Activated naive CD4-positive, alpha-beta T cell treated with anti-CD3 and anti-CD28 coated beads, Interleukin-2, amount 50 U/mL, for 24 hours (primary cell): ENCODE data around the gene RAI1.
"Not testable (repeated sequence)": the region's sequence is repeated elsewhere in the genome, so short reads cannot be mapped to it uniquely, and the experiment has no call there.

ENCODE experiments used
- H3K27ac Mint-ChIP-seq: one replicate; pipeline ENCODE4 v1.8.0; 2021; ENCODE audit warnings: mild to moderate bottlenecking, mixed read lengths
- H3K27me3 Mint-ChIP-seq: one replicate; pipeline ENCODE4 v1.8.0; 2021; ENCODE audit warnings: mixed read lengths
- H3K36me3 Mint-ChIP-seq: one replicate; pipeline ENCODE4 v1.8.0; 2021; ENCODE audit warnings: mixed read lengths
- H3K4me1 Mint-ChIP-seq: one replicate; pipeline ENCODE4 v1.8.0; 2021; ENCODE audit warnings: mixed read lengths
- H3K4me3 Mint-ChIP-seq: one replicate; pipeline ENCODE4 v1.8.0; 2021; ENCODE audit warnings: mild to moderate bottlenecking, mixed read lengths
- H3K9me3 Mint-ChIP-seq: one replicate; pipeline ENCODE4 v1.8.0; 2021; ENCODE audit warnings: mixed read lengths

RAI1 gene

GRCh38 chr17:17801800-17802481 is 120.7 kb downstream of the RAI1 start:
- H3K27ac Mint-ChIP-seq: no peak overlapping the region
- no peaks in the 10 kb centered on the region for H3K4me1 Mint-ChIP-seq
- no peaks in the 10 kb centered on the region for H3K27me3 Mint-ChIP-seq
- no peaks in the 10 kb centered on the region for H3K9me3 Mint-ChIP-seq
- H3K4me3 Mint-ChIP-seq: no peak overlapping the region
- peaks cover 3% of the 10 kb centered on the region for H3K36me3 Mint-ChIP-seq

- Mint-ChIP-seq H3K9me3 (no peaks in the 10 kb centered on the region), H3K4me3 (no peak overlapping the region), H3K27me3 (no peaks in the 10 kb centered on the region), H3K4me1 (peaks cover 4% of the 10 kb centered on the region), H3K36me3 (peaks cover 5% of the 10 kb centered on the region), H3K27ac (no peak overlapping the region)
Measured at GRCh38 chr17:17804007-17804406, 122.7 kb downstream of the RAI1 start.

- no peaks in the 10 kb centered on the region for H3K9me3 Mint-ChIP-seq
- peaks cover 5% of the 10 kb centered on the region for H3K36me3 Mint-ChIP-seq
- no peak overlapping the region for H3K27ac Mint-ChIP-seq
- H3K4me3 Mint-ChIP-seq: no peak overlapping the region
- H3K4me1 Mint-ChIP-seq: peaks cover 4% of the 10 kb centered on the region
- H3K27me3 Mint-ChIP-seq: no peaks in the 10 kb centered on the region
Measured at GRCh38 chr17:17805575-17805974, 124.3 kb downstream of the RAI1 start.

DNA sequence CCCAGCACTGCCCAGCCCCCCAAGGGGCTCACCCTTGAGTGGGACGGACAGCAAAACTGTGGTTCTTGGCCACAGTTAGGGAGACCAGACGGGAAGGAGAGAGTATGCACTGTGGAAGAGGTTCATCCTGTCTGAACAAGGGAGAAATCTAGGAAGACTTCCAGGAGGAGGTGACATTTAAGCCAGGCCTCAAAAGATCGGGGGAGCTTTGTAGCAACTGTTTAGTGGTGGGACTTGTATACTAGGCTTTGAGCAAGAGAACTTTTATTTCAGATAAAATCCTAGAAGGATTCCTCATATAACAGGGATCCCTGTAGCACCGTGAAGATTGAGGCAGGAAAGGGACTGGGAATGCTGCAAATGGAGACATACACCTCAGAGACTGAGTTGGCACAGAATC is 124.8 kb downstream of the RAI1 start:
- Mint-ChIP-seq H3K27ac (no peak overlapping the region), H3K27me3 (no peaks in the 10 kb centered on the region), H3K4me1 (peaks cover 4% of the 10 kb centered on the region), H3K9me3 (no peaks in the 10 kb centered on the region), H3K36me3 (peaks cover 5% of the 10 kb centered on the region), H3K4me3 (no peak overlapping the region)

DNA sequence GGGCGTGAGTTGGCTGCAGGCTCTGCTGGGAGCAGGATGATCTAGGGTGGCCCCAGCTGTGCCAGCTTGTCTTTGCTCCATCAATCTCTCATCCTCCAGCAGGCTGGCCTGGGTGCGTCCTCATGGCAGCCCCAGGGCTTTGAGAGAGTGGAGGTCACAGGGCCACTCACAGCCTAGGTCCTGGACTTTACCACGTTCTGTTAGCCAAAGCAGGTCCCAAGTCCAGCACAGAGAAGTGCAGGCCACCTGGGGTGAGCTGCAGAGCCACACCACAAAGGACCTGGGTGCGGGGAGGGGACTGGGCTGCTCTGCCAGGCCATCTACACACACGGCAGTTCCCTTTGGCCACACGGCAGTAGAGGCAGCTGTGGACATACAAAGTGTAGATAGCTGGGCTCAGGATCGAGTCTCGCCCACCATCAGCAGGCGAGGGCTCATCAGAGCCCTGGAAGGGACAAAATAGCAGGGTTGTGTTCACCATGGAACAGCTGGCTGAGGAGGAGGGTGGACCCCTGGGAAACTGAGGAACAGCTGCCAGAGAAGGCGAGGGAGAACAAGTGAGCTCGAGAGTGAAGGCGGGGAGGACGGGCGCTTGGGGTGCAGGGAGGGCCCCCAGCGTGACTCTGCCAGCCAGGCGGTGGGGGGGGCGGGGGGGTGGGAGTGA is 125.5 kb downstream of the RAI1 start:
- Mint-ChIP-seq H3K27ac (no peak overlapping the region), H3K27me3 (no peaks in the 10 kb centered on the region), H3K9me3 (no peaks in the 10 kb centered on the region), H3K36me3 (peaks cover 5% of the 10 kb centered on the region), H3K4me1 (peaks cover 6% of the 10 kb centered on the region), H3K4me3 (no peak overlapping the region)

DNA sequence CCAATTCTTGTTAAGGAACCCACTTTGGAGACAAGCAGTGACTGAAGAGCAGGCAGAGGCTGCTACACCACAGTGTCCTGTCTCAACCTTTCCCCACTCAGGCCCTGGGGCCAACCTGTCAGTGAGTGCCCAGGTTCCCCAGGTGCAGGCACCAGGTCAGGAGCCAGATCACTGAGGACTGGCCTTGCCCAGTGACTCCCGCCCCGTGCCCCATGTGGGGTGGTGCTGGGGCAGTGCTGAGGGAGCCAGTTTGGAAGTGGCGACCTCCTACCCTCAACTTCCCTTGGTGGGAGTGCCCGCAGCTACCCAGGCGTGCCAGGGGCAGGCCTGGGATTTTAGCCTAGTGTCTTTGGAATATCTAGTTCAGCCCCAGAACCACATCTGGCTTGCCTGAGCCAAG is 126.2 kb downstream of the RAI1 start:
- Mint-ChIP-seq H3K27me3 (no peaks in the 10 kb centered on the region), H3K4me3 (no peak overlapping the region), H3K36me3 (peaks cover 5% of the 10 kb centered on the region), H3K9me3 (no peaks in the 10 kb centered on the region), H3K4me1 (peaks cover 11% of the 10 kb centered on the region), H3K27ac (no peak overlapping the region)

- H3K9me3 Mint-ChIP-seq, H3K27ac Mint-ChIP-seq, H3K27me3 Mint-ChIP-seq: not testable (repeated sequence)
Measured at GRCh38 chr17:17808200-17808599, 126.9 kb downstream of the RAI1 start.

DNA sequence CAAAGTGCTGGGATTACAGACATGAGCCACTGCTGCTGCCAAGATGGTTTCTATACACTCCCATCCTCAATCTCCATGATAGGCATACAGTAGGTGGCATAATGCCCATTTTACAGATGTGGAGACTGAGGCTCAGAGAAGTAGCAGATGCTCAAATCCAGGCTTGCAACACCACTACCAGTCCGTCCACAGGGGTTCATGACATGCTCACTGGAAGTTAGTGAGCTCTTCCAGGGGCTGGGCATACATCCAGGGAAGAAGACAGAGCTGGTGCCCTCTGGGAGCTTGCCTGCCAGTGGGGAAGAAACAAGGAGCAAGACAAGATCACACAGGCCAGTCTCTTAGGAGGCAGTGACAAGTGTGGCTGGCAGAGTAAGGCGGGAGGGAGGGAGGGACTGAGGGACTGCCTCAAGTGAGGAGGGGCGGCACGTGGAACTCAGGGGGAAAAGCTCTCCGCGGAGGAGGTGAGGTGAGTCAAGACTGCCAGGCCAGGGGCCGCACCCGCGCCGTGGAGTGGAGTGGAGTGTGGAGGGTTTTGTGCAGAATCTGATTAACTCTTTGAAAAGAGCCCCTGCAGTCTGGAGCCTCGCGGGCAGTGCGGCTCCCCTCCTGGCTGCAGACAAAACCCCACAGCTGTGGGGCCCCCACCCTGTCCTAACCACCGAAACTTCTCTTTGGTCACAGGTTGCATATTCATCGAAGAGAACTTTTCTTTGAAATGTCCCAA is 127.6 kb downstream of the RAI1 start:
- no peaks in the 10 kb centered on the region for H3K27me3 Mint-ChIP-seq
- H3K27ac Mint-ChIP-seq: peak overlapping the region; percentile 46
- H3K9me3 Mint-ChIP-seq: no peaks in the 10 kb centered on the region
- H3K4me3 Mint-ChIP-seq: no peak overlapping the region
- peaks cover 11% of the 10 kb centered on the region for H3K4me1 Mint-ChIP-seq
- peaks cover 4% of the 10 kb centered on the region for H3K36me3 Mint-ChIP-seq

More at GRCh38 chr17:17808200-17808599, 126.9 kb downstream of the RAI1 start:
- peaks cover 11% of the 10 kb centered on the region for H3K4me1 Mint-ChIP-seq
- not testable (repeated sequence) for H3K4me3 Mint-ChIP-seq, H3K36me3 Mint-ChIP-seq

DNA sequence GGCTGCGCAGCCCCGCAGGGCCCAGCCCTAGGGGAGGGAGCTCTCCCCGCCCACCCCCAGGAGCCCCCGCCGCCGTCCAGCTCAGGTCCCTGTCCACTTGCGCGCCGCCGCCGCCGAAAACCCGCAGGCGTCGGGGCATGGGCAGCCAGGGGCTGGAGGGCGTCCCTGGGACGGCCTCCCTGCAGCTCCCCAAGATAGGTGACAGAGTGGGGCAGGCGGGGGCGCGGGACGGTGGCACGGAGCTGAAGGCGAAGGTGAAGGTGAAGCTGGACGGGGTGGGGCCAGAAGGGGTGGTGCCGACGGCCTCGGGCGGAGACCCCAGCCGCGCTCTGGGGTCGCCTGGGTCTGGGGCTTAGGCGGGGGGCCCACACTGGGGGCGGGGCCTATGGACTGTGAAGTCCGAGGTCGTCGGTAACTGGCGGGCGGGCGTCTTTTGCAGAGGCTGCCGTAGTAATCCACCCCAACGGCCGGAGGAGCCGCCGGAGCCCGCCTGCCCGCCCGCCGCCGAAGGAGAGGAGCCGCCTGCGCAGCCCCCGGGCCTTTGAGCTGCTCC is 128.3 kb downstream of the RAI1 start:
- Mint-ChIP-seq H3K4me3 (no peak overlapping the region), H3K36me3 (peaks cover 2% of the 10 kb centered on the region), H3K27me3 (no peaks in the 10 kb centered on the region)

DNA sequence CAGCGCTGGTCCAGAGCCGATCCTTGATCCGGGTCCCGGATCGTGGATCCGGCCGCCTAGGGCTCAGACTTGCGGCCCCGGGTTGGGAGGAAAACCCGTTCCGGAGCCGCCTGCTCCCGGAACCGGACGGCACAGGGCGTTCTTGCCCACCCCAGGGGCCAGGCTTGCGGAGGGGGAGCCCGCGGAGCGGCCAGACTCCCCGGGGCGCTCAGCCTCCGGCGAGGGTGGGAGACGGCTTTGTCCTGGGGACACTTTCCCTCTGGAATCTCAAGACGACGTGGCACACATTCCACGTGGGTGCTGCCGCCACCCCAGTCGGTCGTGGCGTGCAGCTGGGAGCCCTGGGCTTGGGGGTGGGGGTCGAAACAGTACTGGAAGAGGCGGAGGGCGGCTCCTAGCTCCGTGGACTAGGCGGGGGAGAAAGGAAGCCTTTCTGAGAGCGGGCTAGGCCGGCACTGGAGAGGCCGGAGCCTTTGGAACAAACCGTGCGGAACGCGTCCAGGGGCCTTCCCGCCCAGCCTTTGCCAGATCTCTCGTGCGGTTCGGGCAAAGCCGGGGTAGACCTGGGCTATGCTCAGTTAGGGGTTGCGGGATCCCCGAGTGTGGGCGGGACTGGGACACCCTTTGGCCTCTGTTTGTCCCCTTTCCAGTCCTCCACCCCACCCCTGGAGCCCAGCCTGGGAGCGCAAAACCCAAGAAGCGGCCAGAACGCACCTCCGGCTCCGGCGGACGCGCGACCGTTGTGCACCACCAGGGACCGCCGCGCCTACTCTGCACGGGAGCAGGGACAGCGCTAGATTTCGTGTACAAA is 129.0 kb downstream of the RAI1 start:
- Mint-ChIP-seq H3K4me1 (peaks cover 11% of the 10 kb centered on the region), H3K9me3 (no peaks in the 10 kb centered on the region), H3K27ac (no peak overlapping the region), H3K36me3 (peaks cover 2% of the 10 kb centered on the region), H3K27me3 (no peaks in the 10 kb centered on the region), H3K4me3 (no peak overlapping the region)

More for the DNA sequence above, 128.3 kb downstream of the RAI1 start:
- H3K27ac Mint-ChIP-seq: no peak overlapping the region
- H3K4me1 Mint-ChIP-seq: peaks cover 11% of the 10 kb centered on the region
- H3K9me3 Mint-ChIP-seq: no peaks in the 10 kb centered on the region

DNA sequence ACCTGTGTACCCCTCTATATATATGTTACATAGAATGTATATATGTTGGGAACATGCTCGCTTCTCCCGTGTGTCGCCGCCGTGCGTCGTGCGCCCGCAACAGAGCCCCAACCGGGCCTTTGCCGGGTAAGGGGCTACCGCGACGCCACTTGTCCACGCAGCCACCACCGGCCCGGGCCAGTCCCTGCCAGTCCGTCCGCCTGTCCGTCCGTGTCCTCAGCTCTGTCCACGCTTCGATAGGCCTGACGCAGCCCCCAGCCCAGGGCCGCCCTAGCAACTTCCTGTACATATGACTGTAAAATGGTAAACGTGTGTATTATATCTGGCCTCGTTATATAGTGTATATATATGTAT is 129.6 kb downstream of the RAI1 start:
- peaks cover 2% of the 10 kb centered on the region for H3K36me3 Mint-ChIP-seq
- H3K4me3 Mint-ChIP-seq: no peak overlapping the region
- no peak overlapping the region for H3K27ac Mint-ChIP-seq
- no peaks in the 10 kb centered on the region for H3K9me3 Mint-ChIP-seq
- no peaks in the 10 kb centered on the region for H3K27me3 Mint-ChIP-seq
- peaks cover 11% of the 10 kb centered on the region for H3K4me1 Mint-ChIP-seq

- Mint-ChIP-seq H3K4me1 (peaks cover 11% of the 10 kb centered on the region), H3K9me3 (no peaks in the 10 kb centered on the region), H3K27ac (peak overlapping the region; percentile 46), H3K4me3 (no peak overlapping the region), H3K27me3 (no peaks in the 10 kb centered on the region), H3K36me3 (peaks cover 2% of the 10 kb centered on the region)
Measured at GRCh38 chr17:17811381-17812210, 130.3 kb downstream of the RAI1 start.

DNA sequence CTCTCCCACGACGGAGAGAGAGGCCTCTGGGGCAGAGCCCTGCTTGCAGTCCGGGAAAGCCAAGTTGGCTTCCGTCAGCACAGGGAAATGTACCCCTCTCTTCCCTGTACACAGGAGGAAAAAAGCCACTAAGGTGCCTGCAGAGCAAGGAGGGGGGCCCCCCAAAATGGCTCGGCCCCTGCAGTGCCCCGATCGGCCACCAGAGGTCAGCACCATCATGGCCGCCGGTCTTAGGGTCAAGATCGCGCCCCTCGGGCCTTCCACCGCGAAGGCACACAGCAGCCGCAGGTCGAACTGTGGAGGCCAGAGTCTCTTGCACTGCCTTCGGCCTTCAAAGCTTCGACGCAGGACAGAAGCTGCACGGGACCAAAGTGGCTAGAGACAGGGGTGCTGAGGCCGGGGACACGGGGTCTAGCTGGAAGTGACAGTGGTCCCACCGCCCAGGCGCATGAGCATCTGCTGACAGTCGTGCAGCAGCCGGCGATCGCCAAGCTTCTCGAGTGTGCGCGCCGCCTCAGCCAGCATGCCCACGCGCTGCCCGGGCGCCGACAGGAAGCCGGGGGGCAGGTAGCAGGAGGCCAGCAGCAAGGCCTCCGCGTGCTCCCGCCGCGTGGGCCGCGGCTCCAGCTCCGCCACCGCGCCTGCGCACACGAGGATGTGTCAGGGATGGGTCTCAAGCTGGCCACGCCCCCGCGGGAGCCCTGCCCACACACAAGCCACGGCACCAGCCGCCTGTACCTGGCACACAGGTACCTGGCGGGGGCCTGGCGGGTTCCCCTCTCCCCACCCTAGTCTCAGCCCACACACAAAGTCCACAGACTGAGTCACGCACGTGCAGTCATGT is 131.2 kb downstream of the RAI1 start:
- Mint-ChIP-seq H3K27ac (no peak overlapping the region), H3K4me3 (no peak overlapping the region), H3K27me3 (no peaks in the 10 kb centered on the region), H3K36me3 (peaks cover 2% of the 10 kb centered on the region), H3K9me3 (no peaks in the 10 kb centered on the region), H3K4me1 (peaks cover 11% of the 10 kb centered on the region)
